GM21526 (cell line): Measurements from ENCODE around the gene NCKAP5.
"Not testable (repeated sequence)": the region's sequence is repeated elsewhere in the genome, so short reads cannot be mapped to it uniquely, and the experiment has no call there.

Experiments used
- ATAC-seq: cut with Tn5 transposase; IDR thresholded peaks from one replicate; pipeline ENCODE4 v1.9.1; 2021; ENCODE audit warnings: moderate library complexity; ENCODE audit not compliant: unreplicated experiment, low FRiP score

The NCKAP5 gene

GRCh38 chr2:133241224-133241571 lies 327.1 kb downstream of the NCKAP5 start:
- ATAC-seq: no peak

- ATAC-seq: no peak
Measured at GRCh38 chr2:133240491-133241223, 327.6 kb downstream of the NCKAP5 start.

GRCh38 chr2:133235968-133236367 lies 332.3 kb downstream of the NCKAP5 start:
- ATAC-seq: no peak

- ATAC-seq: no peak
Measured at GRCh38 chr2:133232556-133232955, 335.7 kb downstream of the NCKAP5 start.

GRCh38 chr2:133231264-133231663 lies 337.0 kb downstream of the NCKAP5 start:
- no peak for ATAC-seq

- ATAC-seq: no peak
Measured at GRCh38 chr2:133229974-133230373, 338.3 kb downstream of the NCKAP5 start.

GRCh38 chr2:133223226-133223625 lies 345.0 kb downstream of the NCKAP5 start:
- no peak for ATAC-seq

- ATAC-seq: no peak
Measured at GRCh38 chr2:133221398-133221797, 346.9 kb downstream of the NCKAP5 start.

GRCh38 chr2:133218204-133218603 lies 350.1 kb downstream of the NCKAP5 start:
- no peak for ATAC-seq

- no peak for ATAC-seq
Measured at GRCh38 chr2:133215477-133215876, 352.8 kb downstream of the NCKAP5 start.

- no peak for ATAC-seq
Measured at GRCh38 chr2:133213651-133214050, 354.6 kb downstream of the NCKAP5 start.

GRCh38 chr2:133209325-133209724 lies 358.9 kb downstream of the NCKAP5 start:
- ATAC-seq: no peak

GRCh38 chr2:133206666-133207065 lies 361.6 kb downstream of the NCKAP5 start:
- ATAC-seq: not testable (repeated sequence)

GRCh38 chr2:133204421-133204820 lies 363.8 kb downstream of the NCKAP5 start:
- ATAC-seq: no peak

GRCh38 chr2:133200684-133201421 lies 367.4 kb downstream of the NCKAP5 start:
- ATAC-seq: no peak

- no peak for ATAC-seq
Measured at GRCh38 chr2:133198678-133199077, 369.6 kb downstream of the NCKAP5 start.

GRCh38 chr2:133197156-133197555 lies 371.1 kb downstream of the NCKAP5 start:
- ATAC-seq: no peak

GRCh38 chr2:133194777-133195335 lies 373.4 kb downstream of the NCKAP5 start:
- ATAC-seq: no peak

- ATAC-seq: no peak
Measured at GRCh38 chr2:133194362-133194655, 374.0 kb downstream of the NCKAP5 start.

- ATAC-seq: no peak
Measured at GRCh38 chr2:133193544-133194361, 374.5 kb downstream of the NCKAP5 start.

GRCh38 chr2:133192028-133192427 lies 376.2 kb downstream of the NCKAP5 start:
- ATAC-seq: no peak
